A673 (cell line): ENCODE measurements around the gene SLC25A39. TPM values are rescaled to one million over a fixed set of nuclear protein-coding genes. Genes with fewer than 3 reads are reported as not detected.

ENCODE experiments used
- BruUV-seq: library from RNA; stranded (reverse); fragments of 400-500 nt; replicated peaks from 2 replicates; lab custom pipeline; 2021; lab: Mats Ljungman, UMichigan
- CTCF ChIA-PET: fragments of 300-600 bp; sonication (Branson Sonifier 250); formaldehyde crosslinking; loops from one replicate; lab custom pipeline; 2022; ENCODE audit warnings: antibody characterized with exemption; lab: Charles Lee
- POLR2A ChIA-PET: fragments of 300-600 bp; sonication (Branson Sonifier 250); formaldehyde crosslinking; loops from one replicate; lab custom pipeline; 2022; ENCODE audit warnings: antibody characterized with exemption; ENCODE audit not compliant: low non-redundant PET; lab: Charles Lee
- DNase-seq: peaks from one replicate; pipeline ENCODE4 v3.0.0-alpha.2; 2015; ENCODE audit warnings: low spot score
- H3K27ac ChIP-seq: fragments of 200-600 bp; sonication (generic); 2 replicates; pipeline ENCODE4 v1.5.1; 2016; ENCODE audit warnings: mixed run types, low read depth, mild to moderate bottlenecking, mixed read lengths, antibody characterized with exemption, low read length; ENCODE audit not compliant: poor library complexity, severe bottlenecking
- H3K27me3 ChIP-seq: fragments of 200-600 bp; sonication (generic); replicated peaks from 2 replicates; pipeline ENCODE4 v1.6.1; 2017; ENCODE audit warnings: mixed run types, low read depth, mild to moderate bottlenecking, mixed read lengths, antibody characterized with exemption, low read length; ENCODE audit not compliant: insufficient read depth, poor library complexity
- H3K36me3 ChIP-seq: fragments of 200-600 bp; sonication (generic); 2 replicates; pipeline ENCODE4 v1.6.1; 2016; ENCODE audit warnings: mixed run types, mild to moderate bottlenecking, mixed read lengths, antibody characterized with exemption, low read length; ENCODE audit not compliant: insufficient read depth, poor library complexity, severe bottlenecking
- H3K4me1 ChIP-seq: fragments of 200-600 bp; sonication (generic); 2 replicates; pipeline ENCODE4 v1.6.1; 2017; ENCODE audit warnings: mixed run types, mild to moderate bottlenecking, mixed read lengths, antibody characterized with exemption, low read length; ENCODE audit not compliant: insufficient read depth, poor library complexity, severe bottlenecking
- H3K4me3 ChIP-seq: fragments of 200-600 bp; sonication (generic); 2 replicates; pipeline ENCODE4 v1.5.1; 2016; ENCODE audit warnings: low read depth, mixed run types, mild to moderate bottlenecking, mixed read lengths, low read length; ENCODE audit not compliant: poor library complexity, severe bottlenecking
- H3K9me3 ChIP-seq: fragments of 200-600 bp; sonication (generic); 2 replicates; pipeline ENCODE4 v1.6.1; 2016; ENCODE audit warnings: mixed run types, low read depth, mild to moderate bottlenecking, mixed read lengths, antibody characterized with exemption, low read length; ENCODE audit not compliant: poor library complexity, severe bottlenecking
- CTCF ChIP-seq: fragments of 300-800, 200-600 bp; sonication (generic); conservative IDR thresholded peaks from 2 replicates; pipeline ENCODE4 v1.5.1; 2017; ENCODE audit warnings: low read depth, mild to moderate bottlenecking, antibody characterized with exemption, low read length, moderate library complexity, mixed read lengths
- EZH2 ChIP-seq: fragments of 200-600 bp; sonication (generic); IDR thresholded peaks from 2 replicates; pipeline ENCODE4 v1.6.1; 2017; ENCODE audit warnings: borderline replicate concordance, low read depth, mild to moderate bottlenecking, mixed read lengths, antibody characterized with exemption, low read length; ENCODE audit not compliant: poor library complexity, severe bottlenecking
- intact Hi-C: fragments of 100-400 bp; cut with micrococcal nuclease; formaldehyde crosslinking; loops from one replicate; pipeline ENCODE4 v1.10.0; 2022; ENCODE audit not compliant: unreplicated experiment
- total RNA-seq: library from RNA; stranded (reverse); gene quantifications from 2 replicates; pipeline ENCODE4 v1.2.3, GENCODE V29; 2021

Gene SLC25A39
- total RNA-seq, 1 experiment from 2014 or later: 75.5 TPM

- no peak overlapping the region for H3K4me3 ChIP-seq
- DNase-seq: no peak
- ChIA-PET CTCF (no interaction called here), POLR2A (no interaction called here)
- H3K9me3 ChIP-seq: no peaks in the 10 kb centered on the region
- no peak for TF ChIP-seq EZH2
- TF ChIP-seq CTCF: no peak
- H3K27me3 ChIP-seq: peaks cover 12% of the 10 kb centered on the region
- H3K36me3 ChIP-seq: no peaks in the 10 kb centered on the region
- H3K27ac ChIP-seq: no peak overlapping the region
- BruUV-seq: no TSS peak
- no peaks in the 10 kb centered on the region for H3K4me1 ChIP-seq
- intact Hi-C loops: no loop called here
These were observed 10.6 kb downstream of the SLC25A39 start for GRCh38 chr17:44314031-44314430.

GRCh38 chr17:44312396-44313104 is 12.1 kb downstream of the SLC25A39 start:
- peaks cover 12% of the 10 kb centered on the region for H3K27me3 ChIP-seq
- H3K27ac ChIP-seq: no peak overlapping the region
- no peaks in the 10 kb centered on the region for H3K36me3 ChIP-seq
- ChIA-PET POLR2A (no interaction called here), CTCF (no interaction called here)
- no TSS peak for BruUV-seq
- DNase-seq: no peak
- TF ChIP-seq CTCF (no peak), EZH2 (no peak)
- H3K4me3 ChIP-seq: no peak overlapping the region
- H3K9me3 ChIP-seq: no peaks in the 10 kb centered on the region
- intact Hi-C loops: no loop called here
- H3K4me1 ChIP-seq: no peaks in the 10 kb centered on the region

- no TSS peak for BruUV-seq
- TF ChIP-seq CTCF: no peak
- no peak for TF ChIP-seq EZH2
- ChIA-PET CTCF (no interaction called here), POLR2A (no interaction called here)
- peaks cover 16% of the 10 kb centered on the region for H3K27me3 ChIP-seq
- H3K36me3 ChIP-seq: no peaks in the 10 kb centered on the region
- no peak for DNase-seq
- intact Hi-C loops: no loop called here
- no peaks in the 10 kb centered on the region for H3K9me3 ChIP-seq
- H3K27ac ChIP-seq: no peak overlapping the region
- no peak overlapping the region for H3K4me3 ChIP-seq
- H3K4me1 ChIP-seq: no peaks in the 10 kb centered on the region
These were observed 13.0 kb downstream of the SLC25A39 start for GRCh38 chr17:44311562-44312181.
